Daoy (cell line): ENCODE measurements around the gene CTH. TPM values are rescaled to one million over a fixed set of nuclear protein-coding genes. Genes with fewer than 3 reads are reported as not detected.

ENCODE experiments used
- total RNA-seq: library from RNA; depleted of rRNA; stranded (reverse); fragments of >200 nt; shearing (Covaris generic); gene quantifications from 2 replicates; pipeline ENCODE4 v1.2.3, GENCODE V29; 2014; rRNA removed

CTH gene
- total RNA-seq, 1 experiment from 2014 or later, result 4.8 TPM

Other genes starting within 250 kb of the CTH start
- 47.5 and 59.5 TPM in 2 replicates for gene LRRC40, start 205.7 kb upstream of the CTH start, total RNA-seq
- gene SRSF11, start 189.9 kb upstream of the CTH start, total RNA-seq, result 100 and 110 TPM in 2 replicates
- gene ANKRD13C, start 56.5 kb upstream of the CTH start, total RNA-seq, result 29.9 and 30.6 TPM in 2 replicates